A549 (cell line): ENCODE data around the gene SCYGR1. TPM values are rescaled to one million over a fixed set of nuclear protein-coding genes. Genes with fewer than 3 reads are reported as not detected.

Experiments used
- ATAC-seq, 2 experiments: fragments of 200-7000 bp in 1 of 2; fragments of >200 bp in 1 of 2; cut with Nextera tagmentation in 1 of 2; cut with Tn5 transposase in 1 of 2; 3 replicates each; pipeline versions ENCODE4 v1.8.0 to v1.9.1; 2018 to 2020; ENCODE audit warnings: mild to moderate bottlenecking in 1 of 2, moderate library complexity in 1 of 2
- CTCF ChIA-PET: fragments of 300-600 bp; sonication (Branson Sonifier 250); formaldehyde crosslinking; extraction: SDS; loops from one replicate; lab custom pipeline; 2021; ENCODE audit warnings: antibody characterized with exemption, inconsistent platforms; lab: Yijun Ruan, JAX
- POLR2A ChIA-PET: fragments of 350-600 bp; formaldehyde crosslinking; extraction: SDS; loops from one replicate; lab custom pipeline; 2021; ENCODE audit warnings: antibody characterized with exemption, inconsistent platforms; lab: Yijun Ruan, JAX
- DNase-seq, 2 experiments: peaks; one replicate each; pipeline versions ENCODE4 v3.0.0 to v3.0.0-alpha.2; 2011 to 2016; ENCODE audit warnings: low read depth in 1 of 2, low spot score in 1 of 2
- FAIRE-seq: peaks from 2 replicates; lab custom pipeline; 2011; peaks lifted over from hg19 to GRCh38; lab: Jason Lieb, UNC
- H3K27ac ChIP-seq, 2 experiments: fragments of >200 bp; sonication (Bioruptor Twin); formaldehyde crosslinking; 3 replicates each; pipeline ENCODE4 v1.5.1; 2016 to 2017
- H3K4me1 ChIP-seq: fragments of >200 bp; sonication (Bioruptor Twin); formaldehyde crosslinking; 3 replicates; pipeline ENCODE4 v1.6.1; 2016
- H3K4me2 ChIP-seq: fragments of >200 bp; sonication (Bioruptor Twin); formaldehyde crosslinking; 3 replicates; pipeline ENCODE4 v1.6.1; 2016
- H3K4me3 ChIP-seq: fragments of >200 bp; sonication (Bioruptor Twin); formaldehyde crosslinking; 3 replicates; pipeline ENCODE4 v1.5.1; 2016
- H3K9me3 ChIP-seq: fragments of >200 bp; sonication (Bioruptor Twin); formaldehyde crosslinking; 3 replicates; pipeline ENCODE4 v1.6.1; 2016
- BHLHE40 ChIP-seq: IDR thresholded peaks from 2 replicates; pipeline ENCODE4 v1.6.1; 2012; ENCODE audit warnings: low read depth, low read length, inconsistent platforms
- CEBPB ChIP-seq, 2 experiments: fragments of >200 bp in 1 of 2; sonication (Bioruptor Twin) in 1 of 2; formaldehyde crosslinking in 1 of 2; IDR thresholded peaks; 2 replicates each; pipeline ENCODE4 v1.6.1; 2012 to 2016
- CHD2 ChIP-seq: fragments of 150-350 bp; IDR thresholded peaks from 2 replicates; pipeline ENCODE4 v1.6.1; 2014; ENCODE audit warnings: low read length; ENCODE audit not compliant: partially characterized antibody
- CHD4 ChIP-seq: fragments of 200-600 bp; sonication (generic); IDR thresholded peaks from 2 replicates; pipeline ENCODE4 v1.6.1; 2016; ENCODE audit warnings: antibody characterized with exemption, mild to moderate bottlenecking, borderline replicate concordance
- EHF ChIP-seq: fragments of 250-450 bp; sonication (Bioruptor Pico); IDR thresholded peaks from 2 replicates; pipeline ENCODE4 v1.5.0; 2020; ENCODE audit warnings: mild to moderate bottlenecking
- EHMT2 ChIP-seq: fragments of 200-600 bp; sonication (generic); IDR thresholded peaks from 2 replicates; pipeline ENCODE4 v1.6.1; 2016; ENCODE audit warnings: antibody characterized with exemption, low read depth, mild to moderate bottlenecking, moderate library complexity
- EP300 ChIP-seq, 2 experiments: fragments of >200 bp; sonication (Bioruptor Twin); formaldehyde crosslinking; IDR thresholded peaks; 2 replicates in 1 of 2; 3 replicates in 1 of 2; pipeline ENCODE4 v1.6.1; 2016 to 2017
- ESRRA ChIP-seq: fragments of 150-350 bp; IDR thresholded peaks from 2 replicates; pipeline ENCODE4 v1.6.1; 2014; ENCODE audit warnings: mild to moderate bottlenecking, low read length, borderline replicate concordance
- FOXS1 ChIP-seq: fragments of 250-450 bp; sonication (Bioruptor Pico); IDR thresholded peaks from 2 replicates; pipeline ENCODE4 v1.5.0; 2020; ENCODE audit warnings: mild to moderate bottlenecking, moderate library complexity
- GATA3 ChIP-seq: IDR thresholded peaks from 2 replicates; pipeline ENCODE4 v1.6.1; 2012; ENCODE audit warnings: borderline replicate concordance
- HDAC2 ChIP-seq: fragments of 200-600 bp; sonication (generic); IDR thresholded peaks from 2 replicates; pipeline ENCODE4 v1.6.1; 2016
- HEYL ChIP-seq: fragments of 250-450 bp; sonication (Bioruptor Pico); IDR thresholded peaks from 2 replicates; pipeline ENCODE4 v1.8.0; 2021; ENCODE audit warnings: mild to moderate bottlenecking, moderate library complexity
- HOXB13 ChIP-seq: fragments of 250-450 bp; sonication (Bioruptor Pico); IDR thresholded peaks from 2 replicates; pipeline ENCODE4 v1.5.0; 2020; ENCODE audit warnings: low read depth, mild to moderate bottlenecking, moderate library complexity
- JUN ChIP-seq, 2 experiments: fragments of >200 bp; sonication (Bioruptor Twin); formaldehyde crosslinking; IDR thresholded peaks; 2 replicates in 1 of 2; 3 replicates in 1 of 2; pipeline ENCODE4 v1.6.1; 2016 to 2017
- KDM1A ChIP-seq: fragments of 200-600 bp; sonication (generic); IDR thresholded peaks from 2 replicates; pipeline ENCODE4 v1.6.1; 2016; ENCODE audit warnings: low read depth, mild to moderate bottlenecking
- MAFK ChIP-seq: fragments of 450-650 bp; IDR thresholded peaks from 2 replicates; pipeline ENCODE4 v1.6.1; 2014; ENCODE audit not compliant: partially characterized antibody
- MYC ChIP-seq: IDR thresholded peaks from 2 replicates; pipeline ENCODE4 v1.6.1; 2012; ENCODE audit warnings: mild to moderate bottlenecking, inconsistent platforms, low read length, improper control_type of control experiment, borderline replicate concordance
- NFE2L2 ChIP-seq: fragments of 150-350 bp; conservative IDR thresholded peaks from 2 replicates; pipeline ENCODE4 v1.6.1; 2014; ENCODE audit warnings: low read length
- NPAS2 ChIP-seq: fragments of 250-450 bp; sonication (Bioruptor Pico); IDR thresholded peaks from 2 replicates; pipeline ENCODE4 v1.8.0; 2022; ENCODE audit warnings: mild to moderate bottlenecking, moderate library complexity, borderline replicate concordance
- PHF8 ChIP-seq: fragments of 200-600 bp; sonication (generic); IDR thresholded peaks from 2 replicates; pipeline ENCODE4 v1.6.1; 2016; ENCODE audit warnings: low read depth, mild to moderate bottlenecking, antibody characterized with exemption, moderate library complexity, borderline replicate concordance
- POLR2AphosphoS2 ChIP-seq: conservative IDR thresholded peaks from 2 replicates; pipeline ENCODE4 v1.6.1; 2012; ENCODE audit warnings: low read length, improper control_type of control experiment, inconsistent platforms
- RARB ChIP-seq: fragments of 250-450 bp; sonication (Bioruptor Pico); IDR thresholded peaks from 2 replicates; pipeline ENCODE4 v1.8.0; 2021; ENCODE audit warnings: mild to moderate bottlenecking, moderate library complexity
- RCOR1 ChIP-seq: fragments of 150-350 bp; IDR thresholded peaks from 2 replicates; pipeline ENCODE4 v1.6.1; 2014; ENCODE audit warnings: antibody characterized with exemption, low read length, low read depth
- RFX5 ChIP-seq: fragments of 450-650 bp; IDR thresholded peaks from 2 replicates; pipeline ENCODE4 v1.7.1; 2014; ENCODE audit warnings: antibody characterized with exemption, mild to moderate bottlenecking, moderate library complexity
- RNF2 ChIP-seq: fragments of 200-600 bp; sonication (generic); IDR thresholded peaks from 2 replicates; pipeline ENCODE4 v1.6.1; 2016; ENCODE audit warnings: low read depth, mild to moderate bottlenecking, antibody characterized with exemption, moderate library complexity, borderline replicate concordance
- TFCP2L1 ChIP-seq: fragments of 250-450 bp; sonication (Bioruptor Pico); IDR thresholded peaks from 2 replicates; pipeline ENCODE4 v1.5.0; 2021; ENCODE audit warnings: mild to moderate bottlenecking
- ZNF302 ChIP-seq: fragments of 250-450 bp; sonication (Bioruptor Pico); IDR thresholded peaks from 2 replicates; pipeline ENCODE4 v1.9.0; 2021; ENCODE audit warnings: inconsistent platforms, mild to moderate bottlenecking, moderate library complexity
- WGBS: methylation state at CpG from one replicate; pipeline ENCODE4 v1.1.6; 2017; ENCODE audit errors: missing lambda C conversion rate; 5-methylcytosine and 5-hydroxymethylcytosine counted together
- polyA plus RNA-seq, 4 experiments: library from polyadenylated mRNA; depleted of rRNA in 3 of 4; stranded (reverse); fragments of >200 nt; fragmentation: RNase III in 1 of 4; extraction: RNeasy Plus Mini Kit Qiagen cat#74134 plus additional on column Dnase treatment in 1 of 4; gene quantifications; 2 replicates in 3 of 4; 3 replicates in 1 of 4; pipeline ENCODE4 v1.2.3, GENCODE V29; 2011 to 2017
- TF ChIP-seq, protein P1 (sequence below): fragments of >200 bp; sonication (Bioruptor Twin); formaldehyde crosslinking; IDR thresholded peaks from 3 replicates; pipeline ENCODE4 v1.6.1; 2016
- TF ChIP-seq, protein P2 (sequence below): fragments of 150-350 bp; IDR thresholded peaks from 2 replicates; pipeline ENCODE4 v1.6.1; 2014; ENCODE audit warnings: low read depth, mild to moderate bottlenecking, low read length
- TF ChIP-seq, protein P3 (sequence below): fragments of 250-450 bp; sonication (Bioruptor Pico); IDR thresholded peaks from 2 replicates; pipeline ENCODE4 v1.5.0; 2021; ENCODE audit warnings: mild to moderate bottlenecking, moderate library complexity, borderline replicate concordance
- TF ChIP-seq, protein P4 (sequence below): IDR thresholded peaks from 2 replicates; pipeline ENCODE4 v1.6.1; 2012; ENCODE audit warnings: low read depth, borderline replicate concordance
- TF ChIP-seq, protein P5 (sequence below): fragments of 450-650 bp; IDR thresholded peaks from 2 replicates; pipeline ENCODE4 v1.6.1; 2014; ENCODE audit warnings: antibody characterized with exemption
- TF ChIP-seq, protein P6 (sequence below): fragments of 200-600 bp; sonication (generic); IDR thresholded peaks from 2 replicates; pipeline ENCODE4 v1.6.1; 2016; ENCODE audit warnings: antibody characterized with exemption, mild to moderate bottlenecking, moderate library complexity

Gene SCYGR1
- polyA plus RNA-seq, 2 of the 4 experiments (the other 2 are of a cell fraction) = not detected

DNA sequence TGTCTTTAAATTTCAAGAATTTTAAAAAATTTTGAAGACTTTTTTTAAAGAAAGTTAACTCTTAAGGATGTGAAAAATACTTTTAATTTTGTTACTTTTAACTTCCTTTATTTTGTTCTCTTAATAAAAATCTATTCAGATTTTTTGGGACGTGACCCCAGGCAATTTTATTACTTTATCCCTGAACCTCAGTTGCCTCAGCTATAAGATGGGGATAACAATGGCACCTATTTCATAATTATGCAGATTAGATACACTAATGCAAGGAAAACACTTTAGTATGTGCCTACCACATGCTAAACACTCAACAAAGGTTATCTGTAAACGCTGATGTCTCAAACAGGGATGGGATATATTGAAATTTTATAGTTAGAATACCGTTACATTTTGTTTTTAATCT is 1.5 kb upstream of the SCYGR1 start:
- no peak for ATAC-seq
- Histone ChIP-seq H3K4me2 (peak overlapping the region; percentile 64), H3K4me1 (peaks cover 77% of the 10 kb centered on the region), H3K4me3 (no peak overlapping the region), H3K27ac (peak overlapping the region; percentile 88 to 99), H3K9me3 (0 out of 3 replicates have a peak, but pooled peaks cover 7% of the 10 kb centered on the region)
- 49% methylated on average over 3 of the region's 3 CpGs for WGBS
- DNase-seq = no peak
- CTCF ChIA-PET = interaction anchor here (1.2 to 1.3 kb wide), 2 partner anchors 17 to 80 kb away, joined by 3 to 4 read pairs; no protein-coding TSS in a partner anchor
- POLR2A ChIA-PET = no interaction called here
- no peak for FAIRE-seq
- no peak for TF ChIP-seq RCOR1
- TF ChIP-seq GATA3 = no peak
- no peak for TF ChIP-seq JUN (IDR thresholded peaks at IDR 0.05)
- no peak for TF ChIP-seq RARB (CRISPR knock-in tag)
- TF ChIP-seq ZNF302 (CRISPR knock-in tag) = no peak
- no peak for TF ChIP-seq POLR2AphosphoS2
- TF ChIP-seq FOXS1 (CRISPR knock-in tag) = 0 out of 2 replicates have a peak, but pooled peaks have one; percentile 19
- TF ChIP-seq EHMT2 = no peak
- peak; percentile 54; the same call in 1 of the 2 replicates for TF ChIP-seq CHD4
- TF ChIP-seq, protein P1, sequence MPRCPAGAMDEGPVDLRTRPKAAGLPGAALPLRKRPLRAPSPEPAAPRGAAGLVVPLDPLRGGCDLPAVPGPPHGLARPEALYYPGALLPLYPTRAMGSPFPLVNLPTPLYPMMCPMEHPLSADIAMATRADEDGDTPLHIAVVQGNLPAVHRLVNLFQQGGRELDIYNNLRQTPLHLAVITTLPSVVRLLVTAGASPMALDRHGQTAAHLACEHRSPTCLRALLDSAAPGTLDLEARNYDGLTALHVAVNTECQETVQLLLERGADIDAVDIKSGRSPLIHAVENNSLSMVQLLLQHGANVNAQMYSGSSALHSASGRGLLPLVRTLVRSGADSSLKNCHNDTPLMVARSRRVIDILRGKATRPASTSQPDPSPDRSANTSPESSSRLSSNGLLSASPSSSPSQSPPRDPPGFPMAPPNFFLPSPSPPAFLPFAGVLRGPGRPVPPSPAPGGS = no peak
- TF ChIP-seq NPAS2 = no peak
- TF ChIP-seq HOXB13 (CRISPR knock-in tag) = peak; percentile 73; the same call in 1 of the 2 replicates
- TF ChIP-seq CHD2 = no peak
- peak; percentile 66; the same call in 1 of the 2 replicates for TF ChIP-seq EHF (CRISPR knock-in tag)
- TF ChIP-seq HEYL (CRISPR knock-in tag) = peak; percentile 85
- no peak for TF ChIP-seq MYC
- no peak for TF ChIP-seq RFX5
- no peak for TF ChIP-seq PHF8
- TF ChIP-seq MAFK = no peak
- no peak for TF ChIP-seq ESRRA
- no peak for TF ChIP-seq BHLHE40
- TF ChIP-seq, protein P2, sequence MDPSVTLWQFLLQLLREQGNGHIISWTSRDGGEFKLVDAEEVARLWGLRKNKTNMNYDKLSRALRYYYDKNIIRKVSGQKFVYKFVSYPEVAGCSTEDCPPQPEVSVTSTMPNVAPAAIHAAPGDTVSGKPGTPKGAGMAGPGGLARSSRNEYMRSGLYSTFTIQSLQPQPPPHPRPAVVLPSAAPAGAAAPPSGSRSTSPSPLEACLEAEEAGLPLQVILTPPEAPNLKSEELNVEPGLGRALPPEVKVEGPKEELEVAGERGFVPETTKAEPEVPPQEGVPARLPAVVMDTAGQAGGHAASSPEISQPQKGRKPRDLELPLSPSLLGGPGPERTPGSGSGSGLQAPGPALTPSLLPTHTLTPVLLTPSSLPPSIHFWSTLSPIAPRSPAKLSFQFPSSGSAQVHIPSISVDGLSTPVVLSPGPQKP = no peak
- TF ChIP-seq, protein P3, sequence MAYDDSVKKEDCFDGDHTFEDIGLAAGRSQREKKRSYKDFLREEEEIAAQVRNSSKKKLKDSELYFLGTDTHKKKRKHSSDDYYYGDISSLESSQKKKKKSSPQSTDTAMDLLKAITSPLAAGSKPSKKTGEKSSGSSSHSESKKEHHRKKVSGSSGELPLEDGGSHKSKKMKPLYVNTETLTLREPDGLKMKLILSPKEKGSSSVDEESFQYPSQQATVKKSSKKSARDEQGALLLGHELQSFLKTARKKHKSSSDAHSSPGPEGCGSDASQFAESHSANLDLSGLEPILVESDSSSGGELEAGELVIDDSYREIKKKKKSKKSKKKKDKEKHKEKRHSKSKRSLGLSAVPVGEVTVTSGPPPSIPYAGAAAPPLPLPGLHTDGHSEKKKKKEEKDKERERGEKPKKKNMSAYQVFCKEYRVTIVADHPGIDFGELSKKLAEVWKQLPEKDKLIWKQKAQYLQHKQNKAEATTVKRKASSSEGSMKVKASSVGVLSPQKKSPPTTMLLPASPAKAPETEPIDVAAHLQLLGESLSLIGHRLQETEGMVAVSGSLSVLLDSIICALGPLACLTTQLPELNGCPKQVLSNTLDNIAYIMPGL (CRISPR knock-in tag) = no peak
- TF ChIP-seq, protein P4, sequence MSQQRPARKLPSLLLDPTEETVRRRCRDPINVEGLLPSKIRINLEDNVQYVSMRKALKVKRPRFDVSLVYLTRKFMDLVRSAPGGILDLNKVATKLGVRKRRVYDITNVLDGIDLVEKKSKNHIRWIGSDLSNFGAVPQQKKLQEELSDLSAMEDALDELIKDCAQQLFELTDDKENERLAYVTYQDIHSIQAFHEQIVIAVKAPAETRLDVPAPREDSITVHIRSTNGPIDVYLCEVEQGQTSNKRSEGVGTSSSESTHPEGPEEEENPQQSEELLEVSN = no peak
- peak; percentile 69 for TF ChIP-seq HDAC2
- no peak for TF ChIP-seq EP300 (IDR thresholded peaks at IDR 0.05)
- no peak for TF ChIP-seq CEBPB (IDR thresholded peaks at IDR 0.05)
- TF ChIP-seq KDM1A = peak; percentile 55; the same call in 1 of the 2 replicates
- TF ChIP-seq, protein P5, sequence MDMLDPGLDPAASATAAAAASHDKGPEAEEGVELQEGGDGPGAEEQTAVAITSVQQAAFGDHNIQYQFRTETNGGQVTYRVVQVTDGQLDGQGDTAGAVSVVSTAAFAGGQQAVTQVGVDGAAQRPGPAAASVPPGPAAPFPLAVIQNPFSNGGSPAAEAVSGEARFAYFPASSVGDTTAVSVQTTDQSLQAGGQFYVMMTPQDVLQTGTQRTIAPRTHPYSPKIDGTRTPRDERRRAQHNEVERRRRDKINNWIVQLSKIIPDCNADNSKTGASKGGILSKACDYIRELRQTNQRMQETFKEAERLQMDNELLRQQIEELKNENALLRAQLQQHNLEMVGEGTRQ = no peak
- no peak for TF ChIP-seq TFCP2L1 (CRISPR knock-in tag)
- TF ChIP-seq NFE2L2 = no peak
- TF ChIP-seq, protein P6, sequence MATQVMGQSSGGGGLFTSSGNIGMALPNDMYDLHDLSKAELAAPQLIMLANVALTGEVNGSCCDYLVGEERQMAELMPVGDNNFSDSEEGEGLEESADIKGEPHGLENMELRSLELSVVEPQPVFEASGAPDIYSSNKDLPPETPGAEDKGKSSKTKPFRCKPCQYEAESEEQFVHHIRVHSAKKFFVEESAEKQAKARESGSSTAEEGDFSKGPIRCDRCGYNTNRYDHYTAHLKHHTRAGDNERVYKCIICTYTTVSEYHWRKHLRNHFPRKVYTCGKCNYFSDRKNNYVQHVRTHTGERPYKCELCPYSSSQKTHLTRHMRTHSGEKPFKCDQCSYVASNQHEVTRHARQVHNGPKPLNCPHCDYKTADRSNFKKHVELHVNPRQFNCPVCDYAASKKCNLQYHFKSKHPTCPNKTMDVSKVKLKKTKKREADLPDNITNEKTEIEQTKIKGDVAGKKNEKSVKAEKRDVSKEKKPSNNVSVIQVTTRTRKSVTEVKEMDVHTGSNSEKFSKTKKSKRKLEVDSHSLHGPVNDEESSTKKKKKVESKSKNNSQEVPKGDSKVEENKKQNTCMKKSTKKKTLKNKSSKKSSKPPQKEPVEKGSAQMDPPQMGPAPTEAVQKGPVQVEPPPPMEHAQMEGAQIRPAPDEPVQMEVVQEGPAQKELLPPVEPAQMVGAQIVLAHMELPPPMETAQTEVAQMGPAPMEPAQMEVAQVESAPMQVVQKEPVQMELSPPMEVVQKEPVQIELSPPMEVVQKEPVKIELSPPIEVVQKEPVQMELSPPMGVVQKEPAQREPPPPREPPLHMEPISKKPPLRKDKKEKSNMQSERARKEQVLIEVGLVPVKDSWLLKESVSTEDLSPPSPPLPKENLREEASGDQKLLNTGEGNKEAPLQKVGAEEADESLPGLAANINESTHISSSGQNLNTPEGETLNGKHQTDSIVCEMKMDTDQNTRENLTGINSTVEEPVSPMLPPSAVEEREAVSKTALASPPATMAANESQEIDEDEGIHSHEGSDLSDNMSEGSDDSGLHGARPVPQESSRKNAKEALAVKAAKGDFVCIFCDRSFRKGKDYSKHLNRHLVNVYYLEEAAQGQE = no peak
- no peak for TF ChIP-seq RNF2
